ENCODE data around the gene GCG.

- no peak for TF ChIP-seq FOXA1 (IDR thresholded peaks at IDR 0.05)
- no peak for TF ChIP-seq SP1 (IDR thresholded peaks at IDR 0.05)
- no peak for TF ChIP-seq FOXM1 (IDR thresholded peaks at IDR 0.05; ENCODE audit: borderline replicate concordance)
- TF ChIP-seq HDGF (IDR thresholded peaks at IDR 0.05; ENCODE audit: borderline replicate concordance) = no peak
Measured at GRCh38 chr2:162126111-162126519, 25.9 kb downstream of the GCG start.

All from HEK293T (cell line).